ENCODE results near the gene ELF4.

The ELF4 gene

DNA sequence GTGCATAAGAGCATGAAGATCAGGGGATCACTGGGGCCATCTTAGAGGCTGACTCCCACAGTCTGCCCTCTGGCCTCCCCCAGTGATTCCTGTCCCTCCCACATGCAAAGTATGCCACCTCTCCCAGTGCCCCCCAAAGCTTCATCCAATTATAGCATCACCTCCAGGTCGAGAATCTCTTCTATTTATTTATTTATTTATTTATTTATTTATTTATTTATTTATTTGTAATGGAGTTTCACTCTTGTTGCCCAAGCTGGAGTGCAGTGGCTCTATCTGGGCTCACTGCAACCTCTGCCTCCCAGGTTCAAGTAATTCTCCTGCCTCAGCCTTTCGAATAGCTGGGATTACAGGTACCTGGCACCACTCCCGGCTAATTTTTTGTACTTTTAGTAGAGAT is 77.7 kb downstream of the ELF4 start:
- DNase-seq: no peak

- no peak for DNase-seq
Measured at GRCh38 chrX:130030826-130031225, 79.5 kb downstream of the ELF4 start.

DNA sequence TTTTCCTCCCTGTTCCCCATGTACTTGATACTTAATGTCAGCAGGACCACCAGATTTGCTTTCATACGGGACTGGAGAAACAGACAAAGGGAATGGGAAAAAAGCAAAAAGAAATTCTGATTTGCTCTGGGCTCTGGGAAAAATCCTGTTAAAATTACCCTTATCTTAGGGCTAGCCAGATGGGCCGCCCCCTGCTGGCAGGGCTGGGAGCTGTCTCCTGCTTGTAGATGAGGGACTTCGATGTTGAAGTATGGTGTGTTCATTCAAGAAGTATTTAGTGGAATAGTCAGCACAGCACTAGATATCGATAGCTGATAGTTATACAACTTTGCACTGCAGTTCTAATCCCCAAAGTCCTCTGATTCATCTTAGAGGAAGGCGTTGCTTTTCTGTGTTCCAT is 82.1 kb downstream of the ELF4 start:
- peak; percentile 18 for DNase-seq

DNA sequence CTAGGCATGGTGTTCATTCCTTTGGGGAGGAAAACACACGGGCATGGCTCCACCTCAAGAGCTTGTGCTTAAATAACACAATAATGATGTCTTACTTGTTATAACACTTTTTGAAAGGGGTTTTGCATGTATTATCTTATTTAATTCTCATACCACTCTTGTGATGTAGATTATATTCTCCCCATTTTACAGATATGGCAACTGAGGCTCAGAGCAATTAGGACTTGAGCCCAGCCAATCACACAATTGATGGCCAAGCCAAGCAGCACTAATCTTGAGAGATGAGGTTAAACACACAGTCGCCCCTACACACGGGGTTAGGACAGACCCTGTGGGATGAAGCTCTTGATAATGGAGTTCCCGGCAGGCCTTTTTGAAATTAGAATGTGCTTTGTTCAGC is 82.7 kb downstream of the ELF4 start:
- no peak for DNase-seq

DNA sequence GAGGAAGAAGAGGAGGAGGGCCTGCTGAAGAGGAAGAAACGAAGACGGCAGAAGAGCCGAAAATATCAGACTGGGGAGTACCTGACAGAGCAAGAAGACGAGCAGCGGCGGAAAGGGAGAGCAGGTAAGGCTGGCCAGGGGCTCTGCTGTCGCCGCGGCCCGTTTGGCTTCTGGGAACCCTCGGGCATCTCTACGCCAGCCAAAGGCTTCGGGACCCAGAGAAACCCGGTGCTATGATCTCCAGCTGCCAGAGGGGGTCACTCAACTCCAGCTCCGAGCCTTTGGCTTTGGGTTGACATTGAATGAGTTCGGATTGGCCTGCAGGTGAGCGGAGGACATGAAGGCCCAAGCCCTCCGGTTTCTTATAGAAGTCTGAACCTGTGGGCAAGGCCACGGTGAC is 85.0 kb downstream of the ELF4 start:
- DNase-seq: no peak

- DNase-seq: peak; percentile 45
Measured at GRCh38 chrX:130024127-130024526, 86.2 kb downstream of the ELF4 start.

- DNase-seq: no peak
Measured at GRCh38 chrX:130020661-130021324, 89.5 kb downstream of the ELF4 start.

DNA sequence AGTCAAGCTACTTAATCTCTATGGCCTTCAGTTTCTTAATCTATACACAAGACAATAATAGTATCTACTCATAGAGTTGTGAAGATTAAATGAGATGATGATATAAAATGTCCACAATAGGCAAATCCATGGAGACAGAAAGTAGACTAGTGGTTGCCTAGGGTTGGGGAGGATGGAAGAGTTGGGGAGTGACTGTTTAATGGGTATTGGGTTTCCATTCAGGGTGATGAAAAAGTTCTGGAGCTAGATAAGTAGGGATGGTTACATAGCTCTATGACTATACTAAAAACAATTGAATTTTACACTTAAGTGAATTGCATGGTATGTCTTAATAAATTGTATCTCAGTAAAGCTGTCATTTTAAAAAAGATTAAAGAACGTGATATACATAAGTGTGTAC is 92.2 kb downstream of the ELF4 start:
- DNase-seq: no peak

DNA sequence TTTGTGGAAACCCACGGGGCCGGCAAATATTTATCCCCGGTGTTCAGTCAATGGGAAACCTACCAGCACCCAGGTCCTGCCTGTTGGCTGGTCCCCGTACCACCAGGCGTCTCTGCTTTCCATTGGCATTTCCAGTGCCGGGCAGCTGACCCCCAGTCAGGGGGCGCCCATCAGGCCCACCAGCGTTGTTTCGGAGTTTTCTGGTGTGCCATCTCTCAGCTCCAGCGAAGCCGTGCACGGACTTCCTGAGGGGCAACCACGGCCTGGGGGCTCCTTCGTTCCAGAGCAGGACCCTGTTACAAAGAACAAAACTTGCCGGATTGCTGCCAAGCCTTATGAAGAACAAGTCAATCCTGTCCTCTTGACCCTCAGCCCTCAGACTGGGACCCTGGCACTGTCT is 95.1 kb downstream of the ELF4 start:
- DNase-seq: no peak
